Measurements from ENCODE around the gene ATP6V0A1.
A peak's percentile ranks its signal among the peaks of the same experiment; 100 is the strongest.

- TF ChIP-seq, protein P1, sequence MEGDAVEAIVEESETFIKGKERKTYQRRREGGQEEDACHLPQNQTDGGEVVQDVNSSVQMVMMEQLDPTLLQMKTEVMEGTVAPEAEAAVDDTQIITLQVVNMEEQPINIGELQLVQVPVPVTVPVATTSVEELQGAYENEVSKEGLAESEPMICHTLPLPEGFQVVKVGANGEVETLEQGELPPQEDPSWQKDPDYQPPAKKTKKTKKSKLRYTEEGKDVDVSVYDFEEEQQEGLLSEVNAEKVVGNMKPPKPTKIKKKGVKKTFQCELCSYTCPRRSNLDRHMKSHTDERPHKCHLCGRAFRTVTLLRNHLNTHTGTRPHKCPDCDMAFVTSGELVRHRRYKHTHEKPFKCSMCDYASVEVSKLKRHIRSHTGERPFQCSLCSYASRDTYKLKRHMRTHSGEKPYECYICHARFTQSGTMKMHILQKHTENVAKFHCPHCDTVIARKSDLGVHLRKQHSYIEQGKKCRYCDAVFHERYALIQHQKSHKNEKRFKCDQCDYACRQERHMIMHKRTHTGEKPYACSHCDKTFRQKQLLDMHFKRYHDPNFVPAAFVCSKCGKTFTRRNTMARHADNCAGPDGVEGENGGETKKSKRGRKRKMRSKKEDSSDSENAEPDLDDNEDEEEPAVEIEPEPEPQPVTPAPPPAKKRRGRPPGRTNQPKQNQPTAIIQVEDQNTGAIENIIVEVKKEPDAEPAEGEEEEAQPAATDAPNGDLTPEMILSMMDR (IDR thresholded peaks at IDR 0.05): peak in 1 of 6 experiments; percentile 25
- peak in 3 of 4 donors; percentile 34 to 47 (median 47) for TF ChIP-seq POLR2A (IDR thresholded peaks at IDR 0.05)
Observed at GRCh38 chr17:42566883-42567573, 108.3 kb downstream of the ATP6V0A1 start, which contains the start of gene MLX.
